Heart left ventricle (tissue), 16 donors: ENCODE results near the gene ZNF320. TPM values are rescaled to one million over a fixed set of nuclear protein-coding genes. Genes with fewer than 3 reads are reported as not detected.
A peak's percentile ranks its signal among the peaks of the same experiment; 100 is the strongest.
"Not testable (repeated sequence)": the region's sequence is repeated elsewhere in the genome, so short reads cannot be mapped to it uniquely, and the experiment has no call there.

Experiments
- ATAC-seq, 4 donors: fragments of 200-7000 bp; cut with Tn5 transposase; one replicate each; pipeline ENCODE4 v1.9.1; 2020 to 2022; ENCODE audit warnings: moderate library complexity in 4 of 4, mild to moderate bottlenecking in 3 of 4, moderate number of reproducible peaks in 1 of 4
- DNase-seq, 5 donors: peaks; one replicate each; pipeline ENCODE4 v3.0.0-alpha.2; 2020
- H3K27ac ChIP-seq, 12 donors: fragments of 200-600 bp; sonication (generic) in 4 of 12; one replicate each; pipeline versions ENCODE4 v1.5.0 to v1.8.0; 2016 to 2022; ENCODE audit warnings: mild to moderate bottlenecking in 2 of 12
- H3K27me3 ChIP-seq, 9 donors: fragments of 200-600 bp; sonication (generic) in 2 of 9; one replicate each; pipeline versions ENCODE4 v1.5.1 to v1.8.0; 2016 to 2022; ENCODE audit warnings: mild to moderate bottlenecking in 3 of 9
- H3K36me3 ChIP-seq, 9 donors: fragments of 200-600 bp; sonication (generic) in 2 of 9; one replicate each; pipeline versions ENCODE4 v1.5.0 to v1.8.0; 2018 to 2022; ENCODE audit warnings: mild to moderate bottlenecking in 2 of 9
- H3K4me1 ChIP-seq, 12 donors: fragments of 200-600 bp; sonication (generic) in 4 of 12; one replicate each; pipeline versions ENCODE4 v1.5.0 to v1.8.0; 2016 to 2022; ENCODE audit warnings: mild to moderate bottlenecking in 3 of 12
- H3K4me3 ChIP-seq, 12 donors: fragments of 200-600 bp; sonication (generic) in 4 of 12; one replicate each; pipeline versions ENCODE4 v1.5.0 to v1.8.0; 2017 to 2022; ENCODE audit warnings: mild to moderate bottlenecking in 9 of 12, moderate library complexity in 4 of 12
- H3K9me3 ChIP-seq, 12 donors: fragments of 200-600 bp; sonication (generic) in 4 of 12; one replicate each; pipeline versions ENCODE4 v1.5.0 to v1.8.0; 2016 to 2022; ENCODE audit warnings: mild to moderate bottlenecking in 1 of 12
- POLR2A ChIP-seq, 2 donors: fragments of 450-650 bp; IDR thresholded peaks; one replicate each; pipeline ENCODE4 v1.6.1; 2017; ENCODE audit warnings: antibody characterized with exemption in 2 of 2, mild to moderate bottlenecking in 2 of 2, moderate library complexity in 2 of 2
- WGBS, 4 donors: extraction: QIAGEN DNeasy Blood & Tissue Kit in 2 of 4; methylation state at CpG; one replicate each; pipeline versions ENCODE4 v1.1.5 to v1.1.7; 2013 to 2018; 5-methylcytosine and 5-hydroxymethylcytosine counted together
- intact Hi-C, 10 donors: fragments of 100-400 bp; cut with DNase I; formaldehyde crosslinking; loops; one replicate each; pipeline versions ENCODE4 v1.11.1 to v1.14.2; 2022
- long read RNA-seq, 3 donors: library from polyadenylated mRNA; unstranded; transcript quantifications; one replicate each; pipeline ENCODE4 v2.0.0, GENCODE V29; 2020 to 2021
- polyA plus RNA-seq, 2 donors: library from polyadenylated mRNA; stranded (reverse); fragments of 200-250 nt; gene quantifications; one replicate each; pipeline ENCODE4 v1.2.3, GENCODE V29; 2013
- total RNA-seq, 9 donors: library from RNA; depleted of rRNA in 2 of 9; stranded (reverse); fragments of >200 nt in 2 of 9; fragmentation: NEBNext Ultra II Directional in 3 of 9; extraction: Animal tissue kit (Norgen Biotek cat#: 25700) in 3 of 9; gene quantifications; one replicate each; pipeline versions ENCODE4 v1.1.0 to v1.2.4, GENCODE V29; 2016 to 2023
- TF ChIP-seq, protein P1 (sequence below), 12 donors: fragments of 200-600 bp; sonication (generic) in 4 of 12; IDR thresholded peaks; one replicate each; pipeline versions ENCODE4 v1.5.0 to v1.8.0; 2018 to 2022; ENCODE audit warnings: antibody characterized with exemption in 12 of 12, mild to moderate bottlenecking in 5 of 12
- donor health status: ischemic (EF 13 %, LVEDD 7.1; RV severe dilation, severe dysfunction).
- donor health status: healthy with polysubstance abuse.
- donor health status: DM: no; HTN: yes; CAD: no.
- donor health status: DM: no; HTN: no; CAD: no.
- donor health status: ischemic (EF 25% LVEDD 6.9; RV normal size, moderate dysfunction).
- donor health status: ischemic (EF 25% LVEDD 5.7; RV mildly dilated, moderate dysfunction).
- donor health status: healthy.
- donor health status: DM: yes; HTN: yes; CAD: no.
- donor health status: ischemic (EF 35%, LVEDD 5.7; RV mildly dilated, moderate dysfunction).
- donor health status: nonischemic (EF 11% LVEDD 7.7; RV severe dilation, severe dysfunction).
- donor health status: DM: yes; HTN: yes; CAD: no.
- donor health status: PGD.
- donor health status: ischemic (EF 29% LVEDD 5.4; RV normal size, mild dysfunction).
- donor health status: nonischemic (EF 23%, LVEDD 6.1; RV moderate dilation, normal function).

The ZNF320 gene
- total RNA-seq (10 to 100 TPM in 3 of 9 donors, 1 to 10 TPM in 6; 7.6 to 13.5 (median 9.6) TPM), polyA plus RNA-seq (10 to 100 TPM in 1 of 2 donors, 1 to 10 TPM in 1; 8.2 to 10.7 TPM)
- long read RNA-seq, donor 1, partial matches to known transcripts, result 0 of 3 reads
- long read RNA-seq, donor 1, other reads (novel, unspliced or antisense), result 3 of 3 reads
- long read RNA-seq, donor 2, partial matches to known transcripts, result 2 of 7 reads
- long read RNA-seq, donor 2, other reads (novel, unspliced or antisense), result 5 of 7 reads
- long read RNA-seq, donor 3, partial matches to known transcripts, result 1 of 11 reads
- long read RNA-seq, donor 3, other reads (novel, unspliced or antisense), result 9 of 11 reads

DNA sequence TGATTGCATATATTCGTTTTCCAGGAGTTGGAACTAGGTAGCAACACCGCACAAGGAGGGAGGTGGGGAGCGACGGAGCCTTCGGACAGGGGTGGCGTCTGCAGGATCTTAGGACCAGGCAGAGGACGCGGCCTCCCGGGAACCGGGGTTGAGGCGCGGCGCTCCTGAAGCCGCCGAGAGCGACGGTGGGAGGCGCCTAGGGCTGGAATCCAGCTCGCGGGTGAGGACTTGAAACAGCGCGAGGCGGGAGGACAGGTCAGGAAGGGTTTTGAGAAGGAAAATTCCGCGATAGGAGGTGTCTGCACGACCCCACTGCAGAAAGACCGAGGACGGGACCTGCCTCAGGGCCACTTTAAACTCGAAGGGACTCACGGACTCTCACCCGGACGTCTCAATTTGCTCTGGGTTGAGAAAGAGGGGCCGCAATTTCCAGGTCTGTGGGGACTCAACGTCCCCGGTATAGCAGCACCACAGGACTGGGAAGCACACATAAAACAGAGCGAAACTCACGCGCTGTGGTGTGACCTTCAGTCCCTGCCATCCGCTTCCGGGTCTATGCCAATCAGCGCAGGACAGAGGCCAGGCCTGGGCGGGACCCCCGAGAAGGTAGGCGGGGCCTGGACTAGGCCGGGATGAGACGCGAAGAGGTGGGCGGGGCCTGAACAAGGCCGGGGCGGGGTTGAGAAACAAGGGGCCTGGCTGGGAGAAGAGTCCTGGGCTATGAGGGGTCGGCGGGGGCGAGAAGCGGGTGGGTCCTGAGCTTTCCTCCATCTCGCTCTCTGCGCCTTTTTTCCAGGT lies at the start of gene ZNF320:
Gene ZNF320 (minus strand): TSS at position 498 of the 798 bp plus-strand sequence. CDS start 7,380 bp downstream, outside the sequence.
- H3K27me3 ChIP-seq, result no peaks in the 10 kb centered on the region
- peaks cover 0 to 22% (median 12%) of the 10 kb centered on the region in 9 donors for H3K36me3 ChIP-seq
- intact Hi-C loops, result loop anchor here in 4 of 10 donors (2.0 to 5.0 kb wide), 3 partner anchors 25 to 65 kb away; partner anchors contain the start of genes ZNF468 (in 2 of the 4), ZNF816 (in 1 of the 4) and ZNF888 (in 1 of the 4)
- ATAC-seq (peak; percentile 100), DNase-seq (peak; percentile 97 to 98 (median 98))
- H3K4me3 ChIP-seq, result peak within 1 kb of the TSS; percentile 66 to 96 (median 86)
- H3K9me3 ChIP-seq, result no peaks in the 10 kb centered on the region
- TF ChIP-seq POLR2A (IDR thresholded peaks at IDR 0.05), result peak in 1 of 2 donors; percentile 81
- TF ChIP-seq, protein P1, sequence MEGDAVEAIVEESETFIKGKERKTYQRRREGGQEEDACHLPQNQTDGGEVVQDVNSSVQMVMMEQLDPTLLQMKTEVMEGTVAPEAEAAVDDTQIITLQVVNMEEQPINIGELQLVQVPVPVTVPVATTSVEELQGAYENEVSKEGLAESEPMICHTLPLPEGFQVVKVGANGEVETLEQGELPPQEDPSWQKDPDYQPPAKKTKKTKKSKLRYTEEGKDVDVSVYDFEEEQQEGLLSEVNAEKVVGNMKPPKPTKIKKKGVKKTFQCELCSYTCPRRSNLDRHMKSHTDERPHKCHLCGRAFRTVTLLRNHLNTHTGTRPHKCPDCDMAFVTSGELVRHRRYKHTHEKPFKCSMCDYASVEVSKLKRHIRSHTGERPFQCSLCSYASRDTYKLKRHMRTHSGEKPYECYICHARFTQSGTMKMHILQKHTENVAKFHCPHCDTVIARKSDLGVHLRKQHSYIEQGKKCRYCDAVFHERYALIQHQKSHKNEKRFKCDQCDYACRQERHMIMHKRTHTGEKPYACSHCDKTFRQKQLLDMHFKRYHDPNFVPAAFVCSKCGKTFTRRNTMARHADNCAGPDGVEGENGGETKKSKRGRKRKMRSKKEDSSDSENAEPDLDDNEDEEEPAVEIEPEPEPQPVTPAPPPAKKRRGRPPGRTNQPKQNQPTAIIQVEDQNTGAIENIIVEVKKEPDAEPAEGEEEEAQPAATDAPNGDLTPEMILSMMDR (IDR thresholded peaks at IDR 0.05), result no peak
- 0 to 2% (median 1%) methylated on average over 45 to 56 of the region's 56 CpGs for WGBS, 4 donors
- H3K27ac ChIP-seq, result peak within 1 kb of the TSS; percentile 80 to 98 (median 93)
- peaks cover 0 to 20% (median 11%) of the 10 kb centered on the region in 12 donors for H3K4me1 ChIP-seq

DNA sequence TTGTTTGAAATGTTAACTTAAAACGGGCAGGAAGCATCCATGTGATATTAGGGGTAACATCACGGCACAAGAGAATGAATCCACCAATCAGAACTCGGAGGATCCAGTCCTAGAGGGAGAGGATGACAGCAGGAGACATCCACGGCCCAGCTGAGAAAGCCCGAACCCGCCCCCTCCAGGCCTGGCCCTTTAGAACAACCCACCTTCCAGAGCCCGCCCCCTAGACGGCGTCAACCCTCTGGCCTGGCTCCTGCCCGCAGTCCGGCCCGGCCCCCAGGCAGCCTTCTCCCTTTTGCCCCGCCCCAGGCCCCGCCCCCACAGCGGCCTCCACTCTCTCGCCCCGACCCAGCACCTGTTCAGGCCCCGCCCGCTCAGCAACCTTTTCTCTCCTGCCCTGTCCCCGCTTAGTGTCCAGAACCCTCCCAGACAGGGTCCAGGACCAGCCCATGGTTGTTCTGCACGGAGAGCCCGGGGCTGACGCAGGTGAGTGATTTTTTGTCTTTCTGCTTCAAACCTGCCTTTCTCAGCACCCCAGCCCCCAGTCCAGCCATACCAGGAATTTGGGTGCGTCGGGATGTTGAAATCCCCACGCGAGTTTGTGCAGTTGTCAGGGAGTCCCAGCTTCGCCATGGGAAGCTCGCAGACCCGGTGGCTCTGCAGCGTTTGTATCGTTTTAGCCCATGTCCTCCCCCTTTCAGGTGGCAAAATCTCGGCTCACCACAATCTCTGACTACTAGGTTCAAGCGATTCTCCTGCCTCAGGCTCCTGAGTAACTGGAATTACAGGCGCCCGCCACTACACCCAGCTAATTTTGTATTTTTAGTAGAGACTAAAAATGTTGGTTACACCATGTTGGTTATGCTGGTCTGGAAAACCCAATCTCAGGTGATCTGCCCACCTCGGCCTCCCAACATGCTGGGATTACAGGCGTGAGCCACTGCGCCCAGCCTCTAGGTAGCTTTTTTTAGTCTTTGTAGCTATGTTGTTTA lies 49.2 kb upstream of the ZNF320 start:
- peak overlapping the region in 2 of 12 donors; percentile 4 to 28 for H3K4me3 ChIP-seq
- H3K27ac ChIP-seq, result peak overlapping the region in 1 of 12 donors; percentile 62
- peaks cover 0 to 57% (median 50%) of the 10 kb centered on the region in 12 donors for H3K9me3 ChIP-seq
- TF ChIP-seq POLR2A (IDR thresholded peaks at IDR 0.05), result no peak
- TF ChIP-seq, protein P1 (IDR thresholded peaks at IDR 0.05), result no peak
- ATAC-seq (peak; percentile 14 to 84 (median 46)), DNase-seq (peak in 3 of 5 donors; percentile 55 to 86 (median 61))
- WGBS, 4 donors, result 26 to 42% (median 32%) methylated on average over 32 to 39 of the region's 39 CpGs
- intact Hi-C loops, result no loop called here
- peaks cover 0 to 35% (median 15%) of the 10 kb centered on the region in 9 donors for H3K36me3 ChIP-seq
- no peaks in the 10 kb centered on the region for H3K27me3 ChIP-seq
- H3K4me1 ChIP-seq, result peaks cover 0 to 9% (median 3%) of the 10 kb centered on the region in 12 donors

DNA sequence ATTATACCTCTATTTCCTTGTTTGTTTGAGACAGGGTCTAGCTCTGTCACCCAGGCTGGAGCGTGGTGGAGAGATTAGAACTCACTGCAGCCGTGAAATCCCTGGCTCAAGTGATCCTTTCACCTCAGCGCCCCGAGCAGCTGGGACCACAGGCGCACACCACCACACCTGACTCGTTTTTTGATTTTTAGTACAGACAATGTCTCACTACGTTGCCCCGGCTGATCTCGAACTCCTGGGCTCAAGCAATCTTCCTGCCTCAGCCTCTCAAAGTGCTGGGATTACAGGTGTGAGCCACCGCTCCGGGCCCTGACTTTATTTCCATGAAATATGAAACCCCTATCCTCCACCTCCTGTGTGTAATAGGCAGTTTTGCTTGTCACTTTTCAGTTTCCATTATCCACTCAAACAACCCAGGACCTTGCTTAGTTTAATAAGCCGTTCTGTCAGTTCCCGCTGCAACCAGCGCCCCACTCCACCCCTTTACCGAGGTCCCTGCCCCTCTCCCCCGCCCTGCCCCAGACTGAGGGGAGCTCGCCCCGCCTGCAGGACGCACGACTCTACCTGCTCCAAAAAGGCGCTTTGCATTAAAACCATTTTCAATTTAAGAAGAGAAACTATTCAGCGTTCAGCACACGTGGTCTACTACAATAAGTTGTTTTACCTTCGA lies 48.4 kb upstream of the ZNF320 start:
- Histone ChIP-seq H3K4me3 (peak overlapping the region in 1 of 12 donors; percentile 28), H3K4me1 (peaks cover 0 to 17% (median 5%) of the 10 kb centered on the region in 12 donors), H3K27me3 (no peaks in the 10 kb centered on the region), H3K9me3 (peaks cover 0 to 49% (median 41%) of the 10 kb centered on the region in 12 donors), H3K36me3 (peaks cover 0 to 27% (median 6%) of the 10 kb centered on the region in 9 donors), H3K27ac (peak overlapping the region in 1 of 12 donors; percentile 62)
- TF ChIP-seq, protein P1 (IDR thresholded peaks at IDR 0.05), result no peak
- no peak for TF ChIP-seq POLR2A (IDR thresholded peaks at IDR 0.05)
- DNase-seq (no peak), ATAC-seq (no peak)
- intact Hi-C loops, result no loop called here
- 53 to 69% (median 64%) methylated on average over 24 of the region's 24 CpGs for WGBS, 4 donors

DNA sequence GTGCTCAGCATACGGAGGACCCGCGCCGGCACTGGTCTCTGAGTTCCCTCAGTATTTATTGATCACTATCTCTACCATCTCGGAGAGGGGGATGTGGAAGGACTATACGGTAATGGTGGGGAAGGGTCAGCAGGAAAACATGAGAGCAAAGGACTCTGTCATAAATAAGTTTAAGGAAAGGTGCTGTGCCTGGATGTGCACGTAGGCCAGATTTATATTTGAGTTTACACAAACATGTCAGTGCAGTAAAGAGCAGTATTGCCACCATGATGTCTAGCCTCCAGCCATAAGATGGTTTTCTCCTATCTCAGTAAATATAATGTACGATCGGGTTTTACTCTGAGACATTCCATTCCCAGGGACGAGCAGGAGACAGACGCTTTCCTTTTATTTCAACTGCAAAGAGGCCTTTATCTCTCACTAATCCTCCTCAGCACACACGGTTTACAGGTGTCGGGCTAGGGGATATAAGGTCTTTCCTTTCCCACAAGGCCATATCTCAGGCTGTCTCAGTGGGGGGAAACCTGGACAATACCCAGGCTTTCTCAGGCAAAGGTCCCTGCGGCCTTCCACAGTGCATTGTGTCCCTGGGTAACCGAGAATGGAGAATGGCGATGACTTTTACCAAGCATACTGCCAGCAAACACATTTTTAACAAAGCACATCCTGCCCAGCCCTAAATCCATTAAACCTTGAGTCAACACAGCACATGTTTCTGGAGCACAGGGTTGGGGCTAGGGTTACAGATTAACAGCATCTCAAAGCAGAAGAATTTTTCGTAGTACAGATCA lies 47.5 kb upstream of the ZNF320 start:
- ATAC-seq, H3K27me3 ChIP-seq, intact Hi-C loops, H3K4me3 ChIP-seq: not testable (repeated sequence)
- Histone ChIP-seq H3K27ac (peak overlapping the region in 1 of 12 donors; percentile 62), H3K36me3 (peaks cover 0 to 18% (median 0%) of the 10 kb centered on the region in 9 donors), H3K4me1 (peaks cover 0 to 20% (median 5%) of the 10 kb centered on the region in 12 donors), H3K9me3 (peaks cover 0 to 40% (median 32%) of the 10 kb centered on the region in 12 donors)
- WGBS, 4 donors, result 82 to 89% (median 86%) methylated on average over 17 of the region's 17 CpGs
- DNase-seq, result peak in 1 of 5 donors; percentile 42
